Measurements from ENCODE around the gene FDX2. TPM values are rescaled to one million over a fixed set of nuclear protein-coding genes. Genes with fewer than 3 reads are reported as not detected.

The FDX2 gene
- total RNA-seq, 4 donors from 2014 or later, result 8.0 to 20.7 (median 12.3) TPM

GRCh38 chr19:10269333-10270179 is 46.3 kb downstream of the FDX2 start:
- TF ChIP-seq POLR2A (IDR thresholded peaks at IDR 0.05) (no peak), CTCF (IDR thresholded peaks at IDR 0.05) (peak; percentile 93 to 98 (median 96))

GRCh38 chr19:10268071-10268470 is 47.7 kb downstream of the FDX2 start:
- H3K4me1 ChIP-seq, result peaks cover 21 to 53% (median 21%) of the 10 kb centered on the region in 3 donors
- TF ChIP-seq POLR2A (IDR thresholded peaks at IDR 0.05), result no peak
- TF ChIP-seq CTCF (IDR thresholded peaks at IDR 0.05), result no peak
- WGBS, 2 donors, result 41 to 63% methylated on average over 3 to 5 of the region's 6 CpGs

More at GRCh38 chr19:10269333-10270179, 46.3 kb downstream of the FDX2 start:
- DNase-seq, result peak; percentile 40
- 0 to 3% methylated on average over 16 to 17 of the region's 59 CpGs for WGBS, 2 donors
- intact Hi-C loops (cut with DNase I), result loop anchor here (2.0 kb wide), 1 partner anchor 119 kb away; no protein-coding TSS in a partner anchor
- H3K9me3 ChIP-seq, result no peaks in the 10 kb centered on the region
- peaks cover 0 to 18% (median 0%) of the 10 kb centered on the region in 4 donors for H3K27me3 ChIP-seq
- H3K36me3 ChIP-seq, result peaks cover 0 to 4% (median 0%) of the 10 kb centered on the region in 3 donors
- peaks cover 21 to 61% (median 21%) of the 10 kb centered on the region in 3 donors for H3K4me1 ChIP-seq
- H3K4me3 ChIP-seq, result peak overlapping the region; percentile 27 to 67 (median 48)
- peak overlapping the region; percentile 76 to 93 (median 84) for H3K27ac ChIP-seq

GRCh38 chr19:10266706-10267105 is 49.1 kb downstream of the FDX2 start:
- peaks cover 0 to 18% (median 0%) of the 10 kb centered on the region in 4 donors for H3K27me3 ChIP-seq
- H3K4me3 ChIP-seq, result no peak overlapping the region
- H3K4me1 ChIP-seq, result peaks cover 15 to 40% (median 21%) of the 10 kb centered on the region in 3 donors
- no peak for DNase-seq
- H3K36me3 ChIP-seq, result no peaks in the 10 kb centered on the region
- TF ChIP-seq CTCF (IDR thresholded peaks at IDR 0.05) (no peak), POLR2A (IDR thresholded peaks at IDR 0.05) (no peak)
- H3K27ac ChIP-seq, result no peak overlapping the region
- no peaks in the 10 kb centered on the region for H3K9me3 ChIP-seq
- WGBS, 2 donors, result 86 to 87% methylated on average over 7 of the region's 7 CpGs
- intact Hi-C loops (cut with DNase I), result no loop called here

More at GRCh38 chr19:10268071-10268470, 47.7 kb downstream of the FDX2 start:
- peaks cover 0 to 18% (median 0%) of the 10 kb centered on the region in 4 donors for H3K27me3 ChIP-seq
- no peaks in the 10 kb centered on the region for H3K9me3 ChIP-seq
- no peaks in the 10 kb centered on the region for H3K36me3 ChIP-seq
- peak overlapping the region in 3 of 4 donors; percentile 49 to 89 (median 80) for H3K27ac ChIP-seq
- intact Hi-C loops (cut with DNase I), result loop anchor here (2.0 kb wide), 1 partner anchor 121 kb away; no protein-coding TSS in a partner anchor
- H3K4me3 ChIP-seq, result no peak overlapping the region
- no peak for DNase-seq

GRCh38 chr19:10262771-10263170 is 53.0 kb downstream of the FDX2 start:
- peaks cover 3 to 20% (median 13%) of the 10 kb centered on the region in 3 donors for H3K4me1 ChIP-seq
- H3K9me3 ChIP-seq, result no peaks in the 10 kb centered on the region
- no peak overlapping the region for H3K27ac ChIP-seq
- H3K27me3 ChIP-seq, result no peaks in the 10 kb centered on the region
- TF ChIP-seq CTCF (IDR thresholded peaks at IDR 0.05) (no peak), POLR2A (IDR thresholded peaks at IDR 0.05) (no peak)
- H3K4me3 ChIP-seq, result no peak overlapping the region
- intact Hi-C loops (cut with DNase I), result no loop called here
- WGBS, 2 donors, result 72 to 80% methylated on average over 5 to 7 of the region's 7 CpGs
- DNase-seq, result no peak
- peaks cover 9 to 17% (median 10%) of the 10 kb centered on the region in 3 donors for H3K36me3 ChIP-seq

GRCh38 chr19:10260141-10260584 is 55.7 kb downstream of the FDX2 start:
- 24 to 51% methylated on average over 7 of the region's 8 CpGs for WGBS, 2 donors
- intact Hi-C loops (cut with DNase I), result no loop called here
- no peak overlapping the region for H3K4me3 ChIP-seq
- peaks cover 3 to 19% (median 13%) of the 10 kb centered on the region in 3 donors for H3K4me1 ChIP-seq
- H3K9me3 ChIP-seq, result no peaks in the 10 kb centered on the region
- TF ChIP-seq CTCF (IDR thresholded peaks at IDR 0.05) (no peak), POLR2A (IDR thresholded peaks at IDR 0.05) (no peak)
- no peak for DNase-seq
- H3K27ac ChIP-seq, result no peak overlapping the region
- peaks cover 12 to 43% (median 28%) of the 10 kb centered on the region in 3 donors for H3K36me3 ChIP-seq
- H3K27me3 ChIP-seq, result no peaks in the 10 kb centered on the region
